A549 (cell line): ENCODE data around the gene GABBR1. TPM values are rescaled to one million over a fixed set of nuclear protein-coding genes. Genes with fewer than 3 reads are reported as not detected.

Experiments
- ATAC-seq, 2 experiments: fragments of 200-7000 bp in 1 of 2; fragments of >200 bp in 1 of 2; cut with Nextera tagmentation in 1 of 2; cut with Tn5 transposase in 1 of 2; 3 replicates each; pipeline versions ENCODE4 v1.8.0 to v1.9.1; 2018 to 2020; ENCODE audit warnings: mild to moderate bottlenecking in 1 of 2, moderate library complexity in 1 of 2
- CTCF ChIA-PET: fragments of 300-600 bp; sonication (Branson Sonifier 250); formaldehyde crosslinking; extraction: SDS; loops from one replicate; lab custom pipeline; 2021; ENCODE audit warnings: antibody characterized with exemption, inconsistent platforms; lab: Yijun Ruan, JAX
- POLR2A ChIA-PET: fragments of 350-600 bp; formaldehyde crosslinking; extraction: SDS; loops from one replicate; lab custom pipeline; 2021; ENCODE audit warnings: antibody characterized with exemption, inconsistent platforms; lab: Yijun Ruan, JAX
- DNase-seq, 2 experiments: peaks; one replicate each; pipeline versions ENCODE4 v3.0.0 to v3.0.0-alpha.2; 2011 to 2016; ENCODE audit warnings: low read depth in 1 of 2, low spot score in 1 of 2
- FAIRE-seq: peaks from 2 replicates; lab custom pipeline; 2011; peaks lifted over from hg19 to GRCh38; lab: Jason Lieb, UNC
- H3K27ac ChIP-seq, 2 experiments: fragments of >200 bp; sonication (Bioruptor Twin); formaldehyde crosslinking; 3 replicates each; pipeline ENCODE4 v1.5.1; 2016 to 2017
- H3K4me1 ChIP-seq: fragments of >200 bp; sonication (Bioruptor Twin); formaldehyde crosslinking; 3 replicates; pipeline ENCODE4 v1.6.1; 2016
- H3K4me2 ChIP-seq: fragments of >200 bp; sonication (Bioruptor Twin); formaldehyde crosslinking; 3 replicates; pipeline ENCODE4 v1.6.1; 2016
- H3K4me3 ChIP-seq: fragments of >200 bp; sonication (Bioruptor Twin); formaldehyde crosslinking; 3 replicates; pipeline ENCODE4 v1.5.1; 2016
- H3K9me3 ChIP-seq: fragments of >200 bp; sonication (Bioruptor Twin); formaldehyde crosslinking; 3 replicates; pipeline ENCODE4 v1.6.1; 2016
- BCL3 ChIP-seq: fragments of >200 bp; sonication (Bioruptor Twin); formaldehyde crosslinking; IDR thresholded peaks from 3 replicates; pipeline ENCODE4 v1.6.1; 2016
- CBX2 ChIP-seq: fragments of 200-600 bp; sonication (generic); IDR thresholded peaks from 2 replicates; pipeline ENCODE4 v1.6.1; 2016; ENCODE audit warnings: low read depth, mild to moderate bottlenecking, borderline replicate concordance
- CBX8 ChIP-seq: fragments of 200-600 bp; sonication (generic); IDR thresholded peaks from 2 replicates; pipeline ENCODE4 v1.6.1; 2016
- EP300 ChIP-seq, 2 experiments: fragments of >200 bp; sonication (Bioruptor Twin); formaldehyde crosslinking; IDR thresholded peaks; 2 replicates in 1 of 2; 3 replicates in 1 of 2; pipeline ENCODE4 v1.6.1; 2016 to 2017
- ESRRA ChIP-seq: fragments of 150-350 bp; IDR thresholded peaks from 2 replicates; pipeline ENCODE4 v1.6.1; 2014; ENCODE audit warnings: mild to moderate bottlenecking, low read length, borderline replicate concordance
- FOSB ChIP-seq: fragments of 250-450 bp; sonication (Bioruptor Pico); IDR thresholded peaks from 2 replicates; pipeline ENCODE4 v1.5.0; 2020; ENCODE audit warnings: mild to moderate bottlenecking, moderate library complexity
- FOSL2 ChIP-seq, 2 experiments: fragments of 450-650 bp in 1 of 2; fragments of >200 bp in 1 of 2; sonication (Bioruptor Twin) in 1 of 2; formaldehyde crosslinking; IDR thresholded peaks; 2 replicates each; pipeline versions ENCODE4 v1.5.0 to v1.6.1; 2016 to 2020; ENCODE audit warnings: mild to moderate bottlenecking in 1 of 2, moderate library complexity in 1 of 2
- FOXS1 ChIP-seq: fragments of 250-450 bp; sonication (Bioruptor Pico); IDR thresholded peaks from 2 replicates; pipeline ENCODE4 v1.5.0; 2020; ENCODE audit warnings: mild to moderate bottlenecking, moderate library complexity
- HDAC2 ChIP-seq: fragments of 200-600 bp; sonication (generic); IDR thresholded peaks from 2 replicates; pipeline ENCODE4 v1.6.1; 2016
- HOXB5 ChIP-seq: fragments of 250-450 bp; sonication (Bioruptor Pico); IDR thresholded peaks from 2 replicates; pipeline ENCODE4 v1.5.0; 2020; ENCODE audit warnings: mild to moderate bottlenecking, moderate library complexity
- JUN ChIP-seq, 2 experiments: fragments of >200 bp; sonication (Bioruptor Twin); formaldehyde crosslinking; IDR thresholded peaks; 2 replicates in 1 of 2; 3 replicates in 1 of 2; pipeline ENCODE4 v1.6.1; 2016 to 2017
- MYC ChIP-seq: IDR thresholded peaks from 2 replicates; pipeline ENCODE4 v1.6.1; 2012; ENCODE audit warnings: mild to moderate bottlenecking, inconsistent platforms, low read length, improper control_type of control experiment, borderline replicate concordance
- NPAS2 ChIP-seq: fragments of 250-450 bp; sonication (Bioruptor Pico); IDR thresholded peaks from 2 replicates; pipeline ENCODE4 v1.8.0; 2022; ENCODE audit warnings: mild to moderate bottlenecking, moderate library complexity, borderline replicate concordance
- PBX3 ChIP-seq: IDR thresholded peaks from 2 replicates; pipeline ENCODE4 v1.6.1; 2012
- POLR2A ChIP-seq: IDR thresholded peaks from 2 replicates; pipeline ENCODE4 v1.6.1; 2012; ENCODE audit warnings: mild to moderate bottlenecking, low read length
- POLR2AphosphoS2 ChIP-seq: conservative IDR thresholded peaks from 2 replicates; pipeline ENCODE4 v1.6.1; 2012; ENCODE audit warnings: low read length, improper control_type of control experiment, inconsistent platforms
- RAD21 ChIP-seq, 2 experiments: fragments of >200 bp in 1 of 2; sonication (Bioruptor Twin) in 1 of 2; formaldehyde crosslinking in 1 of 2; IDR thresholded peaks in 1 of 2; conservative IDR thresholded peaks in 1 of 2; 2 replicates in 1 of 2; 3 replicates in 1 of 2; pipeline ENCODE4 v1.6.1; 2012 to 2018; ENCODE audit warnings: inconsistent platforms in 1 of 2
- RARB ChIP-seq: fragments of 250-450 bp; sonication (Bioruptor Pico); IDR thresholded peaks from 2 replicates; pipeline ENCODE4 v1.8.0; 2021; ENCODE audit warnings: mild to moderate bottlenecking, moderate library complexity
- RFX5 ChIP-seq: fragments of 450-650 bp; IDR thresholded peaks from 2 replicates; pipeline ENCODE4 v1.7.1; 2014; ENCODE audit warnings: antibody characterized with exemption, mild to moderate bottlenecking, moderate library complexity
- RNF2 ChIP-seq: fragments of 200-600 bp; sonication (generic); IDR thresholded peaks from 2 replicates; pipeline ENCODE4 v1.6.1; 2016; ENCODE audit warnings: low read depth, mild to moderate bottlenecking, antibody characterized with exemption, moderate library complexity, borderline replicate concordance
- TFCP2L1 ChIP-seq: fragments of 250-450 bp; sonication (Bioruptor Pico); IDR thresholded peaks from 2 replicates; pipeline ENCODE4 v1.5.0; 2021; ENCODE audit warnings: mild to moderate bottlenecking
- ZC3H11A ChIP-seq: fragments of 450-650 bp; IDR thresholded peaks from 2 replicates; pipeline ENCODE4 v1.6.1; 2014; ENCODE audit warnings: antibody characterized with exemption, mild to moderate bottlenecking
- whole genome bisulfite sequencing: methylation state at CpG from one replicate; pipeline ENCODE4 v1.1.6; 2017; ENCODE audit errors: missing lambda C conversion rate; 5-methylcytosine and 5-hydroxymethylcytosine counted together
- polyA plus RNA-seq, 4 experiments: library from polyadenylated mRNA; depleted of rRNA in 3 of 4; stranded (reverse); fragments of >200 nt; fragmentation: RNase III in 1 of 4; extraction: RNeasy Plus Mini Kit Qiagen cat#74134 plus additional on column Dnase treatment in 1 of 4; gene quantifications; 2 replicates in 3 of 4; 3 replicates in 1 of 4; pipeline ENCODE4 v1.2.3, GENCODE V29; 2011 to 2017
- TF ChIP-seq, protein P1 (sequence below): fragments of >200 bp; sonication (Bioruptor Twin); formaldehyde crosslinking; IDR thresholded peaks from 2 replicates; pipeline ENCODE4 v1.6.1; 2016
- TF ChIP-seq, protein P2 (sequence below): fragments of >200 bp; sonication (Bioruptor Twin); formaldehyde crosslinking; IDR thresholded peaks from 3 replicates; pipeline ENCODE4 v1.5.1; 2016

The GABBR1 gene
- polyA plus RNA-seq, 2 of the 4 experiments (the other 2 are of a cell fraction), result 6.8 to 9.0 TPM

DNA sequence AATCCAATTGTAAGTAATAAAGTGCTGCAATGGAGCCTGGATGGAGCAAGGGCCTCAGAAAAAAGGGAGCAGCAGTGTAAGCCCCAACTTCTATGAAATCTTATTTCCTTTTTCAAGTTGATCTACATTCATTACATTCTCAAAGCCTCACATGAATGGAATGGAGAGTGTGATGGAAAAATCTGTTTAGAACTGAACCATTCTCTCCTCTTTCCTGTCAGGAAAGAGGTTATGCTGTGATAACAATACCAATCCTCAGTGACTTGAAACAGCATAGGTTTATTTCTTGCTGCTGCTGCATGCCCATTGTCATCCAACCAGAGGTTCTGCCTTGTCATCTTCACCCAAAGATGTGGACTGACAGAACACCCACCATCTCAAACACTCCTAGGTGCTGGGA lies 56.9 kb downstream of the GABBR1 start:
- Histone ChIP-seq H3K9me3 (no peaks in the 10 kb centered on the region), H3K4me1 (no peaks in the 10 kb centered on the region), H3K27ac (no peak overlapping the region), H3K4me2 (no peak overlapping the region), H3K4me3 (no peak overlapping the region)
- ChIA-PET POLR2A (no interaction called here), CTCF (no interaction called here)
- no peak for TF ChIP-seq TFCP2L1 (CRISPR knock-in tag)
- TF ChIP-seq HOXB5 (CRISPR knock-in tag), result no peak
- TF ChIP-seq FOXS1 (CRISPR knock-in tag), result no peak
- TF ChIP-seq POLR2A, result no peak
- TF ChIP-seq ESRRA, result no peak
- no peak for TF ChIP-seq FOSL2 (IDR thresholded peaks at IDR 0.05)
- no peak for TF ChIP-seq FOSL2 (CRISPR knock-in tag; IDR thresholded peaks at IDR 0.05)
- no peak for TF ChIP-seq EP300 (IDR thresholded peaks at IDR 0.05)
- TF ChIP-seq PBX3, result no peak
- no peak for TF ChIP-seq RARB
- TF ChIP-seq, protein P1, sequence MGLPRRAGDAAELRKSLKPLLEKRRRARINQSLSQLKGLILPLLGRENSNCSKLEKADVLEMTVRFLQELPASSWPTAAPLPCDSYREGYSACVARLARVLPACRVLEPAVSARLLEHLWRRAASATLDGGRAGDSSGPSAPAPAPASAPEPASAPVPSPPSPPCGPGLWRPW, result no peak
- TF ChIP-seq BCL3, result no peak
- no peak for TF ChIP-seq JUN (IDR thresholded peaks at IDR 0.05)
- TF ChIP-seq RNF2, result no peak
- ATAC-seq (no peak), DNase-seq (no peak), FAIRE-seq (no peak)

DNA sequence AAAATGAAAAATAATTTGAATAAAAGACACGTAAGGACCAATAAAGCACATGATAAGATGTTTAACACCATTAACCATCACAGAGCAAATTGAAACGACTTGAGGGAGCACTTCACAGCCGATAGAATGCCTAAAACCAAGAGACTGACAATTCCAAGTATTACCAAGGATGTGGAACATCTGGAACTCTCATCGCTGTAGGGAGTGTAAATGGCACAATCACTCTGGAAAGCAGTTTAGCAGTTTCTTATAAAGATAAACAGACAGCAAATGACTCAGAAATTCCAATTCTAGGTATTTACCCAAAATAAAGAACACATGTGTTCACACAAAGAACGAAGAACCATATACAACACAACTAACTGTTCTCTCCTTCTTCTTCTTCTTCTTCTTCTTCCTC lies 65.0 kb downstream of the GABBR1 start:
- FAIRE-seq (no peak), DNase-seq (no peak), ATAC-seq (no peak)
- Histone ChIP-seq H3K4me3 (no peak overlapping the region), H3K27ac (no peak overlapping the region), H3K4me1 (no peaks in the 10 kb centered on the region), H3K9me3 (no peaks in the 10 kb centered on the region), H3K4me2 (no peak overlapping the region)
- 5% methylated on average over 5 of the region's 5 CpGs for WGBS
- ChIA-PET POLR2A (no interaction called here), CTCF (no interaction called here)
- TF ChIP-seq HOXB5 (CRISPR knock-in tag), result no peak
- TF ChIP-seq POLR2A, result no peak
- TF ChIP-seq HDAC2, result no peak
- no peak for TF ChIP-seq POLR2AphosphoS2
- TF ChIP-seq NPAS2, result no peak
- TF ChIP-seq CBX2, result no peak
- no peak for TF ChIP-seq FOXS1 (CRISPR knock-in tag)
- TF ChIP-seq, protein P1, result no peak
- no peak for TF ChIP-seq FOSB (CRISPR knock-in tag)
- TF ChIP-seq RAD21 (conservative IDR thresholded peaks at IDR 0.05 in 1 of 2, IDR thresholded peaks at IDR 0.05 in 1 of 2), result no peak
- TF ChIP-seq PBX3, result no peak
- no peak for TF ChIP-seq CBX8
- no peak for TF ChIP-seq RFX5
- TF ChIP-seq MYC, result no peak
- TF ChIP-seq, protein P2, sequence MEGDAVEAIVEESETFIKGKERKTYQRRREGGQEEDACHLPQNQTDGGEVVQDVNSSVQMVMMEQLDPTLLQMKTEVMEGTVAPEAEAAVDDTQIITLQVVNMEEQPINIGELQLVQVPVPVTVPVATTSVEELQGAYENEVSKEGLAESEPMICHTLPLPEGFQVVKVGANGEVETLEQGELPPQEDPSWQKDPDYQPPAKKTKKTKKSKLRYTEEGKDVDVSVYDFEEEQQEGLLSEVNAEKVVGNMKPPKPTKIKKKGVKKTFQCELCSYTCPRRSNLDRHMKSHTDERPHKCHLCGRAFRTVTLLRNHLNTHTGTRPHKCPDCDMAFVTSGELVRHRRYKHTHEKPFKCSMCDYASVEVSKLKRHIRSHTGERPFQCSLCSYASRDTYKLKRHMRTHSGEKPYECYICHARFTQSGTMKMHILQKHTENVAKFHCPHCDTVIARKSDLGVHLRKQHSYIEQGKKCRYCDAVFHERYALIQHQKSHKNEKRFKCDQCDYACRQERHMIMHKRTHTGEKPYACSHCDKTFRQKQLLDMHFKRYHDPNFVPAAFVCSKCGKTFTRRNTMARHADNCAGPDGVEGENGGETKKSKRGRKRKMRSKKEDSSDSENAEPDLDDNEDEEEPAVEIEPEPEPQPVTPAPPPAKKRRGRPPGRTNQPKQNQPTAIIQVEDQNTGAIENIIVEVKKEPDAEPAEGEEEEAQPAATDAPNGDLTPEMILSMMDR, result no peak
- no peak for TF ChIP-seq ZC3H11A
